Activated naive CD4-positive, alpha-beta T cell treated with Interleukin-2 at 50 U/mL for 16 hours (primary cell): ENCODE data around the gene MCF2.

Experiments
- DNase-seq: peaks from one replicate; pipeline ENCODE4 v3.0.0-alpha.2; 2020

MCF2 gene

GRCh38 chrX:139581068-139581467 is 126.9 kb downstream of the MCF2 start:
- DNase-seq: no peak

- no peak for DNase-seq
Measured at GRCh38 chrX:139566981-139567380, 141.0 kb downstream of the MCF2 start.

DNA sequence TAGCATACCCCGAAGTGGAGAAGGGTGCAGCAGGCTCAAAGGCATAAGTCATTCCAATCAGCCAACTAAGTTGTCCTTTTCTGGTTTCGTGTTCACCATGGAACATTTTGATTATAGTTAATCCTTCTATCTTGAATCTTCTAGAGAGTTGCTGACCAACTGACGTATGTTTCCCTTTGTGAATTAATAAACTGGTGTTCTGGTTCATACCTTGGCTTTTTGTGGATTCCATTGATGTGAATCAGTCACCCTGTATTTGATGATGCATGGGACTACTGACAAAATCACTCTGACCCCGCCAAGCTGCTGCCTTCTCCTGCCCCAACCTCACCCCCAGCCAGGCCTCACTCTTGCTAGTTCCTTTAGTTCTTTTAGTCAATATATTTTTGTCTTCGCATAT is 144.7 kb downstream of the MCF2 start:
- no peak for DNase-seq

GRCh38 chrX:139560221-139560620 is 147.7 kb downstream of the MCF2 start:
- no peak for DNase-seq

- no peak for DNase-seq
Measured at GRCh38 chrX:139559383-139560042, 148.5 kb downstream of the MCF2 start.

- DNase-seq: no peak
Measured at GRCh38 chrX:139554991-139555675, 152.8 kb downstream of the MCF2 start.

DNA sequence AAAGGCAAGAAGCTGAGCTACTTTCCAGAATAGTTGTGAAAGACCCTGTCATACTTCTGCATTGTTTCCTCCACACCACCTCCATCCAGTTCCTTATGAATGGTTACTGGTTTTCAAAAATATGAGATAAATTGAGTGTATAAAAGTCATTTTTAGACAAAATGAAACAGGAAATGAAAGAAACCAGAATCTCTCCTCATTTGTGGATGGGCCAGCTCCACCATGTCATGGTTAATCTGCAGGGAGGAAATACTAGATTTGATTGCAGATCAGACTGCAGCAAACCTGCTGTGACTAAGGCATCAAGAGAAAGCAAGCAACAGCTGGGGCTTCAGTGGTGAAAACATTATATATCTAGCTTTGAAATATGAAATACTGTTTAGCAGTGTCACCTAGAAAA is 153.6 kb downstream of the MCF2 start:
- no peak for DNase-seq

DNA sequence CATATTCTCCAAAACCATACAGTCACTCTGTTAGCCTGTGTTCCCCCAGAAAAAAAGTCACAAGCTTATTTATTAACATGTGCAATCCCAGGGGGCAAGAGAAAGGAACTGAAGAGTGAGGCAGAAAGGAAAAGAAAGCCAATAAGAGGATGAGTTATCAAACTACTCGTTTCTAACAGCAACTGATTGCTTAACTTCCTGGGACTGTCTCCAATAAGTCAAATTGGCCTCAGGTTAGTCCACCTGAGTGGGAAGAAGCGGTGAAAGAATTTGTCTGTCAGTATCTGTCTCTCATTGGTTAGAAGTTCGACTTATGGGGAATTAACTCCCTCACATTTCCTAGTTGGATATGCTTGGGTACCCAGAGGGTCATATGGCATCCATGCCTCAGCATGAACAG is 163.4 kb downstream of the MCF2 start:
- no peak for DNase-seq

DNA sequence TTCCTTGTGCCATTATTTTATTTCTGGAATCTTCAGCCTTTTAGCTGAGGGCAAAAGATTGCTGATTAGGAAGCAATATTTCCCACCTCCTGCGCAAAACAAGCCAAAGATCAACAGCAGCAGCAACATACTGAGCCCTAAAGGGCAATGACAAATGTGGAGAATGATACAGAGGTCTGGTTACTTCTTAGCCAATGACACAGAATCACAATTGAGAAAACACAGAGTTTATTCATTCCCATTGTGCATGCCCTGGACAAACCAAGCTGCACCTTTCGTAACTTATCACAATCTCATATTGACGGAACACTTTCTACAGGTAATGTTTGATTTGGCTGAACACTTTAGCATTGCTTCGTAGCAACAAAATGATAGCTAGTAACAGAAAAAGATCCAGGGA is 164.0 kb downstream of the MCF2 start:
- DNase-seq: no peak

GRCh38 chrX:139542652-139543051 is 165.3 kb downstream of the MCF2 start:
- DNase-seq: no peak

DNA sequence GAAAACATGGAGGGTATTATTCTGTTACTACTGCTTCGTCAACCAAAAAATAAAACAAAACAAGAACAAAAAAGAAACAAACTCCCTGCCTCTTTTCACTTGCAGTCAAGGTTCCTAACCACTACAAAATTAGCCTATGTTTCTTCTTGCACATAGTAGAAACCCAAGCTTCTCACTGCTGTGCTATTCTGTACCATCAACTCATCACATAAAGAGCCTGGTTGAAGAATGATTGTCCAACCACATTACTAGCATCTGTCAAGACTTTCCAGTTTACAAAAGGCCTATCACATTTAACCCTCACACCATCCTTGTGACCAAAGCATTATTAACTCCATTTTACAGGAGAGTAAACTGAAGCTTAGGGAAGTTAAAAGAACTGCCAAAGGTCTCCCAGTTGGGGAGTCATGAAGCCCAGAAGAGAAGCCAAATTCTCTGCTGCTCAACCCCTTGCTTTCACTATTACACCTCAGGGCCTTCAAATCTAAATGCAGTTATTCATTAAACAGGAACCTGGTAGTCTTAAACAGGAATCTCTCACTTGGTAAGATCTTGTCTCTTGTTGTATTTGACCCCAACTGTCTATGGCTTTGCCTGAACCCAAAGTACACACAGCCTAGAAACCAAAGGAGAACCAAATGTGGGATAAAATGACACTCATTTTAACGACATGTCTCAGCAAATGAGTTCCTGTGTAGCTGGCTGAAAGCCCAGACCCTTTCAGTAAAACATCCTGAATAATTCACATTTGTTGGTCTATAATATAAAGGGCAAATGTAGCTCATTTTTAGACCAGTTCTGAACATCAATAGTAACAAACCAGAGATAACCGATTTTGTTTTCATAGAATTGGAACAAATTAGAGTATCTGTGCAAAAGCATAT is 168.8 kb downstream of the MCF2 start:
- no peak for DNase-seq

DNA sequence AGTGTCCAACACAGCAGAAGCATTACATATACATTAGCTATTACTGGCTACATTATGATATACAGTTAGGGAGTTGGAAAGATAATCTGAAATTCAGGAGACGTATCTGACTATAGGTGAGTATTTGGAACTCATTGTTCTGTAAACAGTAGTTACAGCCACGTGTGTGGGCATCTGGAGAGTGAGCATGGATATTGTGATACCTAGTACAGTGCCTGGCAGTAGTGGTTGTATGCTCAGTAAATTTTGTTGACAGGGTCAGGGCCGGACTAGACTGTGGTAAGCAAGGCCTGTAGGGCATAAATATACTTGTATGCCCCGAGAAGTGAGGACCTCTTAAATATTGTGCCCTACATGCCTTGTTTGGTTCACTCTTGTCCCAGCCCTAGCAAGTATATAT is 174.5 kb downstream of the MCF2 start:
- DNase-seq: no peak

DNA sequence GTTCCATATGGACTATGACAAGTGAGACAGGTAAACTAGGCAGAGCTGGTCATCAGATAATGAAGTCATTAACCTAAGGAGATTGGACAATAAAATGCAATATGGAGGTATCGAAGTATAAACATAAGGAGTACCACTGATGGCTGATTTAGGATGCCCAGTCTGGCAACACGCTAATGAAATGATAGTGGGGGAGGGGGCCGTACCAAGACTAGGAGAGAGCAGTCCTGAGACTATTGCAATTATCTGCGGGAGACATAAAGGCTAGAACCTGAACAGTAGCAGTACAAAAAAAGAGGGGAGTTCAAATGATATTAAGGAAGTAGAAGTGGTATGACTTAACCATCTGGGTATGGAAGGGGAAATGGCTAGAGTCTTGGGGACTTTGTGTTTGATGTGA is 175.1 kb downstream of the MCF2 start:
- no peak for DNase-seq
